ENCODE measurements around the gene PELI1. TPM values are rescaled to one million over a fixed set of nuclear protein-coding genes. Genes with fewer than 3 reads are reported as not detected.
A peak's percentile ranks its signal among the peaks of the same experiment; 100 is the strongest.

PELI1 gene
- total RNA-seq (ENCODE audit: insufficient read depth, low replicate concordance), result 28.4 TPM

- peak; percentile 98 for DNase-seq (ENCODE audit: low spot score)
These were observed at the start of gene PELI1 for GRCh38 chr2:64144057-64145013. PELI1 (minus strand) TSS chr2:64144420; CDS start chr2:64108310, 36,110 bp downstream.

GRCh38 chr2:64193491-64193890 lies 49.3 kb upstream of the PELI1 start:
- DNase-seq (ENCODE audit: low spot score), result no peak

GRCh38 chr2:64192664-64193105 lies 48.5 kb upstream of the PELI1 start:
- DNase-seq (ENCODE audit: low spot score), result no peak

GRCh38 chr2:64192125-64192479 lies 47.9 kb upstream of the PELI1 start:
- DNase-seq (ENCODE audit: low spot score), result peak; percentile 48

- no peak for DNase-seq (ENCODE audit: low spot score)
These were observed 45.4 kb upstream of the PELI1 start for GRCh38 chr2:64189586-64189985.

GRCh38 chr2:64189167-64189566 lies 44.9 kb upstream of the PELI1 start:
- no peak for DNase-seq (ENCODE audit: low spot score)

- peak; percentile 61 for DNase-seq (ENCODE audit: low spot score)
These were observed 42.7 kb upstream of the PELI1 start for GRCh38 chr2:64186699-64187605.

GRCh38 chr2:64179582-64180321 lies 35.5 kb upstream of the PELI1 start:
- DNase-seq (ENCODE audit: low spot score), result no peak

GRCh38 chr2:64177315-64177714 lies 33.1 kb upstream of the PELI1 start:
- peak; percentile 85 for DNase-seq (ENCODE audit: low spot score)

- DNase-seq (ENCODE audit: low spot score), result no peak
These were observed 31.4 kb upstream of the PELI1 start for GRCh38 chr2:64175419-64176197.

GRCh38 chr2:64173156-64174135 lies 29.2 kb upstream of the PELI1 start:
- DNase-seq (ENCODE audit: low spot score), result no peak

GRCh38 chr2:64168756-64169155 lies 24.5 kb upstream of the PELI1 start:
- DNase-seq (ENCODE audit: low spot score), result no peak

- no peak for DNase-seq (ENCODE audit: low spot score)
These were observed 24.0 kb upstream of the PELI1 start for GRCh38 chr2:64168201-64168600.

- DNase-seq (ENCODE audit: low spot score), result no peak
These were observed 22.6 kb upstream of the PELI1 start for GRCh38 chr2:64166637-64167420.

GRCh38 chr2:64166212-64166611 lies 22.0 kb upstream of the PELI1 start:
- DNase-seq (ENCODE audit: low spot score), result no peak

GRCh38 chr2:64165706-64166105 lies 21.5 kb upstream of the PELI1 start:
- no peak for DNase-seq (ENCODE audit: low spot score)

GRCh38 chr2:64164629-64165028 lies 20.4 kb upstream of the PELI1 start:
- no peak for DNase-seq (ENCODE audit: low spot score)

- DNase-seq (ENCODE audit: low spot score), result no peak
These were observed 18.3 kb upstream of the PELI1 start for GRCh38 chr2:64162516-64162915.

GRCh38 chr2:64157792-64158191 lies 13.6 kb upstream of the PELI1 start:
- no peak for DNase-seq (ENCODE audit: low spot score)

Data from umbilical cord (tissue), 2 donors.